Adrenal gland (tissue), 12 donors: Measurements from ENCODE around the gene CUX1. TPM values are rescaled to one million over a fixed set of nuclear protein-coding genes. Genes with fewer than 3 reads are reported as not detected.

Experiments
- DNase-seq, 7 donors: peaks; one replicate each; pipeline ENCODE4 v3.0.0-alpha.2; 2019 to 2020
- H3K27ac ChIP-seq, 5 donors: fragments of 200-600 bp; sonication (generic) in 4 of 5; 1 replicate in 3 of 5; 2 replicates in 2 of 5; pipeline versions ENCODE4 v1.5.1 to v1.8.0; 2016 to 2020; ENCODE audit warnings: mild to moderate bottlenecking in 1 of 5
- H3K27me3 ChIP-seq: fragments of 200-600 bp; 2 replicates; pipeline ENCODE4 v1.8.0; 2021
- H3K36me3 ChIP-seq, 2 donors: fragments of 200-600 bp; replicated peaks in 1 of 2; 1 replicate in 1 of 2; 2 replicates in 1 of 2; pipeline versions ENCODE4 v1.5.1 to v1.8.0; 2018 to 2022
- H3K4me1 ChIP-seq, 2 donors: fragments of 200-600 bp; replicated peaks in 1 of 2; 1 replicate in 1 of 2; 2 replicates in 1 of 2; pipeline versions ENCODE4 v1.5.1 to v1.8.0; 2018 to 2021
- H3K4me3 ChIP-seq, 4 donors: fragments of 200-600 bp; sonication (generic) in 3 of 4; one replicate each; pipeline ENCODE4 v1.5.1; 2016 to 2018
- H3K9me3 ChIP-seq, 3 donors: fragments of 200-600 bp; sonication (generic) in 1 of 3; replicated peaks in 1 of 3; 1 replicate in 2 of 3; 2 replicates in 1 of 3; pipeline versions ENCODE4 v1.5.1 to v1.8.0; 2016 to 2021
- CTCF ChIP-seq, 6 experiments: fragments of 450-650 bp in 4 of 6; fragments of 200-600 bp in 2 of 6; sonication (generic) in 1 of 6; IDR thresholded peaks; 1 replicate in 5 of 6; 2 replicates in 1 of 6; pipeline versions ENCODE4 v1.5.1 to v1.8.0; 2016 to 2021; ENCODE audit warnings: antibody characterized with exemption in 6 of 6, mild to moderate bottlenecking in 2 of 6, moderate library complexity in 1 of 6
- POLR2A ChIP-seq, 2 donors: fragments of 450-650 bp; IDR thresholded peaks; one replicate each; pipeline ENCODE4 v1.6.1; 2017; ENCODE audit warnings: antibody characterized with exemption in 2 of 2, mild to moderate bottlenecking in 2 of 2, moderate library complexity in 1 of 2
- WGBS, 4 donors: extraction: QIAGEN DNeasy Blood & Tissue Kit in 2 of 4; methylation state at CpG; one replicate each; pipeline versions ENCODE4 v1.1.5 to v1.1.7; 2013 to 2017; 5-methylcytosine and 5-hydroxymethylcytosine counted together
- intact Hi-C, 2 donors: fragments of 100-400 bp; cut with DNase I; formaldehyde crosslinking; loops; one replicate each; pipeline versions ENCODE4 v1.14.1 to v1.15.0; 2022 to 2023
- polyA plus RNA-seq, 3 donors: library from polyadenylated mRNA; stranded (reverse); fragments of 200-250 nt in 2 of 3; fragments of 350-450 nt in 1 of 3; fragmentation: Illumina TruSeq in 1 of 3; extraction: RNeasy Lipid Tissue Mini Kit (QIAGEN cat#74804) in 1 of 3; gene quantifications; one replicate each; pipeline ENCODE4 v1.2.3, GENCODE V29; 2013 to 2014
- total RNA-seq, 9 donors: library from RNA; depleted of rRNA in 4 of 9; stranded (reverse); fragments of >200 nt in 4 of 9; fragments of 120-200 nt in 1 of 9; fragmentation: NEBNext Ultra II Directional in 1 of 9; extraction: Animal tissue kit (Norgen Biotek cat#: 25700) in 1 of 9; gene quantifications; one replicate each; pipeline versions ENCODE4 v1.1.0 to v1.2.4, GENCODE V29; 2013 to 2023
- donor health status: healthy with polysubstance abuse.
- donor health status: Bipolar disorder and iron deficiency.
- donor health status: DM: yes; HTN: yes; CAD: no.
- donor health status: DM: no; HTN: no; CAD: no.
- donor health status: DM: no; HTN: no; CAD: no.
- donor health status: DM: yes; HTN: yes; CAD: no.

CUX1 gene
- total and polyA plus RNA-seq, 12 donors = 17.2 to 72.6 (median 58.3) TPM

- Histone ChIP-seq H3K27me3 (no peaks in the 10 kb centered on the region), H3K27ac (no peak overlapping the region), H3K4me3 (no peak overlapping the region), H3K4me1 (no peaks in the 10 kb centered on the region), H3K36me3 (no peaks in the 10 kb centered on the region), H3K9me3 (no peaks in the 10 kb centered on the region)
- no peak for DNase-seq
- WGBS, 4 donors = 89 to 93% (median 92%) methylated on average over 7 to 9 of the region's 9 CpGs
- TF ChIP-seq CTCF (IDR thresholded peaks at IDR 0.05) (no peak), POLR2A (IDR thresholded peaks at IDR 0.05) (no peak)
- intact Hi-C loops = no loop called here
Observed at GRCh38 chr7:101871351-101871750, 53.9 kb downstream of the CUX1 start.

- Histone ChIP-seq H3K36me3 (no peaks in the 10 kb centered on the region), H3K4me1 (no peaks in the 10 kb centered on the region), H3K27ac (no peak overlapping the region), H3K27me3 (no peaks in the 10 kb centered on the region), H3K9me3 (no peaks in the 10 kb centered on the region), H3K4me3 (no peak overlapping the region)
- DNase-seq = no peak
- 68 to 84% (median 78%) methylated on average over 5 of the region's 5 CpGs for WGBS, 4 donors
- TF ChIP-seq POLR2A (IDR thresholded peaks at IDR 0.05) = no peak
- no peak for TF ChIP-seq CTCF (IDR thresholded peaks at IDR 0.05)
- intact Hi-C loops = no loop called here
Observed at GRCh38 chr7:101874028-101874427, 56.6 kb downstream of the CUX1 start.

- no peaks in the 10 kb centered on the region for H3K9me3 ChIP-seq
- intact Hi-C loops = no loop called here
- no peak for DNase-seq
- H3K27ac ChIP-seq = no peak overlapping the region
- TF ChIP-seq CTCF (IDR thresholded peaks at IDR 0.05) = no peak
- TF ChIP-seq POLR2A (IDR thresholded peaks at IDR 0.05) = no peak
- H3K27me3 ChIP-seq = no peaks in the 10 kb centered on the region
- peaks cover 0 to 3% of the 10 kb centered on the region in 2 donors for H3K4me1 ChIP-seq
- 79 to 88% (median 84%) methylated on average over 11 of the region's 11 CpGs for WGBS, 4 donors
- no peaks in the 10 kb centered on the region for H3K36me3 ChIP-seq
- H3K4me3 ChIP-seq = no peak overlapping the region
Observed at GRCh38 chr7:101875283-101875846, 57.9 kb downstream of the CUX1 start.

- Histone ChIP-seq H3K27ac (no peak overlapping the region), H3K9me3 (no peaks in the 10 kb centered on the region), H3K36me3 (no peaks in the 10 kb centered on the region), H3K4me1 (peaks cover 8 to 24% of the 10 kb centered on the region in 2 donors), H3K4me3 (no peak overlapping the region), H3K27me3 (no peaks in the 10 kb centered on the region)
- intact Hi-C loops = no loop called here
- TF ChIP-seq POLR2A (IDR thresholded peaks at IDR 0.05) = no peak
- no peak for TF ChIP-seq CTCF (IDR thresholded peaks at IDR 0.05)
- 92 to 94% (median 93%) methylated on average over 12 of the region's 12 CpGs for WGBS, 4 donors
- no peak for DNase-seq
Observed at GRCh38 chr7:101877882-101878591, 60.6 kb downstream of the CUX1 start.
